ENCODE measurements around the gene PCNX3. TPM values are rescaled to one million over a fixed set of nuclear protein-coding genes. Genes with fewer than 3 reads are reported as not detected.

Gene PCNX3
- total and polyA plus RNA-seq, 2 donors (not counting 1 experiment from before 2014, with no cell fraction given): 8.0 to 14.7 TPM

- DNase-seq (ENCODE audit: low read depth in 2 of 2): no peak
- Histone ChIP-seq H3K4me1 (ENCODE audit: control insufficient read depth, extremely low read depth, insufficient read depth, low read length) (peaks cover 25% of the 10 kb centered on the region), H3K27me3 (ENCODE audit: control insufficient read depth, insufficient read depth, low read length) (no peaks in the 10 kb centered on the region), H3K9me3 (ENCODE audit: control insufficient read depth, insufficient read depth, low read depth, low read length) (no peaks in the 10 kb centered on the region), H3K36me3 (ENCODE audit: control insufficient read depth, insufficient read depth, low read length) (peaks cover 51% of the 10 kb centered on the region), H2AFZ (ENCODE audit: low read length) (no peak overlapping the region), H3K4me3 (replicated peaks in 1 of 4; ENCODE audit: control extremely low read depth in 1 of 4, insufficient read depth in 1 of 4, low read depth in 3 of 4, low read length in 4 of 4) (no peak overlapping the region), H3K27ac (ENCODE audit: insufficient read depth, low read length) (no peak overlapping the region), H3K79me2 (ENCODE audit: control insufficient read depth, insufficient read depth, low read length) (peaks cover 14% of the 10 kb centered on the region), H3K4me2 (ENCODE audit: extremely low read depth, insufficient read depth, low read length) (no peak overlapping the region), H3K9ac (ENCODE audit: insufficient read depth, low read length) (no peak overlapping the region), H4K20me1 (ENCODE audit: control insufficient read depth, extremely low read depth, insufficient read depth, low read length) (no peaks in the 10 kb centered on the region)
- TF ChIP-seq EZH2 (IDR thresholded peaks at IDR 0.05; ENCODE audit: low read length, missing control alignments): no peak
- TF ChIP-seq CTCF (conservative IDR thresholded peaks at IDR 0.05 in 1 of 2, IDR thresholded peaks at IDR 0.05 in 1 of 2; ENCODE audit: low read depth in 1 of 2, low read length in 2 of 2): no peak
These were observed 40.2 kb downstream of the PCNX3 start for GRCh38 chr11:65655570-65656332.

- Histone ChIP-seq H3K9me3 (ENCODE audit: control insufficient read depth, insufficient read depth, low read depth, low read length) (no peaks in the 10 kb centered on the region), H3K36me3 (ENCODE audit: control insufficient read depth, insufficient read depth, low read length) (peaks cover 49% of the 10 kb centered on the region), H3K79me2 (ENCODE audit: control insufficient read depth, insufficient read depth, low read length) (peaks cover 29% of the 10 kb centered on the region), H3K27me3 (ENCODE audit: control insufficient read depth, insufficient read depth, low read length) (no peaks in the 10 kb centered on the region), H2AFZ (ENCODE audit: low read length) (no peak overlapping the region), H4K20me1 (ENCODE audit: control insufficient read depth, extremely low read depth, insufficient read depth, low read length) (no peaks in the 10 kb centered on the region), H3K4me1 (ENCODE audit: control insufficient read depth, extremely low read depth, insufficient read depth, low read length) (peaks cover 20% of the 10 kb centered on the region), H3K4me3 (replicated peaks in 1 of 4; ENCODE audit: control extremely low read depth in 1 of 4, insufficient read depth in 1 of 4, low read depth in 3 of 4, low read length in 4 of 4) (no peak overlapping the region), H3K27ac (ENCODE audit: insufficient read depth, low read length) (no peak overlapping the region), H3K4me2 (ENCODE audit: extremely low read depth, insufficient read depth, low read length) (no peak overlapping the region), H3K9ac (ENCODE audit: insufficient read depth, low read length) (no peak overlapping the region)
- TF ChIP-seq EZH2 (IDR thresholded peaks at IDR 0.05; ENCODE audit: low read length, missing control alignments) (no peak), CTCF (conservative IDR thresholded peaks at IDR 0.05 in 1 of 2, IDR thresholded peaks at IDR 0.05 in 1 of 2; ENCODE audit: low read depth in 1 of 2, low read length in 2 of 2) (no peak)
- no peak for DNase-seq (ENCODE audit: low read depth in 2 of 2)
These were observed 41.9 kb downstream of the PCNX3 start for GRCh38 chr11:65657426-65657825.

- H3K9me3 ChIP-seq (ENCODE audit: control insufficient read depth, insufficient read depth, low read depth, low read length): no peaks in the 10 kb centered on the region
- H3K4me3 ChIP-seq (replicated peaks in 1 of 4; ENCODE audit: control extremely low read depth in 1 of 4, insufficient read depth in 1 of 4, low read depth in 3 of 4, low read length in 4 of 4): no peak overlapping the region
These were observed 42.8 kb downstream of the PCNX3 start for GRCh38 chr11:65658174-65659021.

More at GRCh38 chr11:65658174-65659021, 42.8 kb downstream of the PCNX3 start:
- no peak overlapping the region for H3K9ac ChIP-seq (ENCODE audit: insufficient read depth, low read length)
- H3K79me2 ChIP-seq (ENCODE audit: control insufficient read depth, insufficient read depth, low read length): peaks cover 32% of the 10 kb centered on the region
- no peak overlapping the region for H3K27ac ChIP-seq (ENCODE audit: insufficient read depth, low read length)
- H3K36me3 ChIP-seq (ENCODE audit: control insufficient read depth, insufficient read depth, low read length): peaks cover 49% of the 10 kb centered on the region
- no peaks in the 10 kb centered on the region for H4K20me1 ChIP-seq (ENCODE audit: control insufficient read depth, extremely low read depth, insufficient read depth, low read length)
- no peaks in the 10 kb centered on the region for H3K27me3 ChIP-seq (ENCODE audit: control insufficient read depth, insufficient read depth, low read length)
- no peak for TF ChIP-seq CTCF (conservative IDR thresholded peaks at IDR 0.05 in 1 of 2, IDR thresholded peaks at IDR 0.05 in 1 of 2; ENCODE audit: low read depth in 1 of 2, low read length in 2 of 2)
- no peak for DNase-seq (ENCODE audit: low read depth in 2 of 2)
- H3K4me2 ChIP-seq (ENCODE audit: extremely low read depth, insufficient read depth, low read length): no peak overlapping the region
- H3K4me1 ChIP-seq (ENCODE audit: control insufficient read depth, extremely low read depth, insufficient read depth, low read length): peaks cover 14% of the 10 kb centered on the region
- H2AFZ ChIP-seq (ENCODE audit: low read length): no peak overlapping the region
